Measurements from ENCODE around the gene TCN2.
"Not testable (repeated sequence)": the region's sequence is repeated elsewhere in the genome, so short reads cannot be mapped to it uniquely, and the experiment has no call there.

DNA sequence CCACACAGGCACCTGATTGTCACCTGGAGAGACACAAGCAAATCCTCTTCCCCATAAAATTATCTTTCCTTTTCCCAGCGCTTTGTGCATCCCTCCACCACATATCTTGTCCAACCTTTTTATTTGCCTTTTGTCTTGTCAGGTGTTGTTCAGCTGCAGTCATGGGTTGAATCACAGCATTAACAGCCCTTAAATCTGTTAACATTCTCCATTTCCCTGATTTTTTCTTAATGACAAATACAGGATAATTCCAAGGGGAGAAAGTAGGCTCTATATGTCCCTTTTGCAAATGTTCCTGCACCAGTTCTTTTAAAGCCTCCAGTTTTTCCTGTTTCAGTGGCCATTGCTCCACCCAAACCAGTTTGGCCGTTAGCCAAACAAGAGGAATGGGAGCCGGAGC, 69.6 kb downstream of the TCN2 start:
- not testable (repeated sequence) for TF ChIP-seq CTCF, EP300, POLR2AphosphoS5 (IDR thresholded peaks at IDR 0.05)

All from sigmoid colon (tissue), 4 donors.